ENCODE data around the gene SUB1. TPM values are rescaled to one million over a fixed set of nuclear protein-coding genes. Genes with fewer than 3 reads are reported as not detected.

SUB1 gene
- total and polyA plus RNA-seq, 2 donors (not counting 1 experiment from before 2014, with no cell fraction given), result 88.0 to 358 TPM

GRCh38 chr5:32559921-32560320, 25.4 kb upstream of the SUB1 start:
- no peak overlapping the region for H2AFZ ChIP-seq (ENCODE audit: low read length)

GRCh38 chr5:32562056-32562455, 23.3 kb upstream of the SUB1 start:
- Histone ChIP-seq H2AFZ (ENCODE audit: low read length) (no peak overlapping the region), H3K4me1 (ENCODE audit: control insufficient read depth, extremely low read depth, insufficient read depth, low read length) (no peaks in the 10 kb centered on the region), H3K36me3 (ENCODE audit: control insufficient read depth, insufficient read depth, low read length) (no peaks in the 10 kb centered on the region), H3K4me3 (replicated peaks in 1 of 4; ENCODE audit: control extremely low read depth in 1 of 4, insufficient read depth in 1 of 4, low read depth in 3 of 4, low read length in 4 of 4) (no peak overlapping the region), H3K9me3 (ENCODE audit: control insufficient read depth, insufficient read depth, low read depth, low read length) (no peaks in the 10 kb centered on the region), H3K27ac (ENCODE audit: insufficient read depth, low read length) (no peak overlapping the region), H4K20me1 (ENCODE audit: control insufficient read depth, extremely low read depth, insufficient read depth, low read length) (no peaks in the 10 kb centered on the region), H3K9ac (ENCODE audit: insufficient read depth, low read length) (no peak overlapping the region), H3K27me3 (ENCODE audit: control insufficient read depth, insufficient read depth, low read length) (no peaks in the 10 kb centered on the region), H3K4me2 (ENCODE audit: extremely low read depth, insufficient read depth, low read length) (no peak overlapping the region), H3K79me2 (ENCODE audit: control insufficient read depth, insufficient read depth, low read length) (no peaks in the 10 kb centered on the region)
- TF ChIP-seq CTCF (conservative IDR thresholded peaks at IDR 0.05 in 1 of 2, IDR thresholded peaks at IDR 0.05 in 1 of 2; ENCODE audit: low read depth in 1 of 2, low read length in 2 of 2) (no peak), EZH2 (IDR thresholded peaks at IDR 0.05; ENCODE audit: low read length, missing control alignments) (no peak)
- DNase-seq (ENCODE audit: low read depth in 2 of 2), result no peak

More at GRCh38 chr5:32559921-32560320, 25.4 kb upstream of the SUB1 start:
- Histone ChIP-seq H4K20me1 (ENCODE audit: control insufficient read depth, extremely low read depth, insufficient read depth, low read length) (no peaks in the 10 kb centered on the region), H3K9me3 (ENCODE audit: control insufficient read depth, insufficient read depth, low read depth, low read length) (no peaks in the 10 kb centered on the region), H3K27me3 (ENCODE audit: control insufficient read depth, insufficient read depth, low read length) (no peaks in the 10 kb centered on the region), H3K79me2 (ENCODE audit: control insufficient read depth, insufficient read depth, low read length) (no peaks in the 10 kb centered on the region), H3K9ac (ENCODE audit: insufficient read depth, low read length) (no peak overlapping the region), H3K4me2 (ENCODE audit: extremely low read depth, insufficient read depth, low read length) (no peak overlapping the region), H3K4me3 (replicated peaks in 1 of 4; ENCODE audit: control extremely low read depth in 1 of 4, insufficient read depth in 1 of 4, low read depth in 3 of 4, low read length in 4 of 4) (no peak overlapping the region), H3K4me1 (ENCODE audit: control insufficient read depth, extremely low read depth, insufficient read depth, low read length) (no peaks in the 10 kb centered on the region), H3K27ac (ENCODE audit: insufficient read depth, low read length) (no peak overlapping the region), H3K36me3 (ENCODE audit: control insufficient read depth, insufficient read depth, low read length) (no peaks in the 10 kb centered on the region)
- DNase-seq (ENCODE audit: low read depth in 2 of 2), result no peak
- TF ChIP-seq EZH2 (IDR thresholded peaks at IDR 0.05; ENCODE audit: low read length, missing control alignments) (no peak), CTCF (conservative IDR thresholded peaks at IDR 0.05 in 1 of 2, IDR thresholded peaks at IDR 0.05 in 1 of 2; ENCODE audit: low read depth in 1 of 2, low read length in 2 of 2) (no peak)

GRCh38 chr5:32562843-32563242, 22.5 kb upstream of the SUB1 start:
- Histone ChIP-seq H3K36me3 (ENCODE audit: control insufficient read depth, insufficient read depth, low read length) (no peaks in the 10 kb centered on the region), H3K4me3 (replicated peaks in 1 of 4; ENCODE audit: control extremely low read depth in 1 of 4, insufficient read depth in 1 of 4, low read depth in 3 of 4, low read length in 4 of 4) (no peak overlapping the region), H3K79me2 (ENCODE audit: control insufficient read depth, insufficient read depth, low read length) (no peaks in the 10 kb centered on the region), H3K9ac (ENCODE audit: insufficient read depth, low read length) (no peak overlapping the region), H3K4me1 (ENCODE audit: control insufficient read depth, extremely low read depth, insufficient read depth, low read length) (no peaks in the 10 kb centered on the region), H4K20me1 (ENCODE audit: control insufficient read depth, extremely low read depth, insufficient read depth, low read length) (no peaks in the 10 kb centered on the region), H2AFZ (ENCODE audit: low read length) (no peak overlapping the region), H3K4me2 (ENCODE audit: extremely low read depth, insufficient read depth, low read length) (no peak overlapping the region), H3K27ac (ENCODE audit: insufficient read depth, low read length) (no peak overlapping the region), H3K27me3 (ENCODE audit: control insufficient read depth, insufficient read depth, low read length) (no peaks in the 10 kb centered on the region), H3K9me3 (ENCODE audit: control insufficient read depth, insufficient read depth, low read depth, low read length) (no peaks in the 10 kb centered on the region)
- peak in 1 of 2 donors; percentile 20 for DNase-seq (ENCODE audit: low read depth in 2 of 2)
- no peak for TF ChIP-seq CTCF (conservative IDR thresholded peaks at IDR 0.05 in 1 of 2, IDR thresholded peaks at IDR 0.05 in 1 of 2; ENCODE audit: low read depth in 1 of 2, low read length in 2 of 2)

Measured in fibroblast of lung (primary cell).